KBM-7 (cell line): ENCODE results near the gene TSPOAP1.
A peak's percentile ranks its signal among the peaks of the same experiment; 100 is the strongest.
"Not testable (repeated sequence)": the region's sequence is repeated elsewhere in the genome, so short reads cannot be mapped to it uniquely, and the experiment has no call there.

Experiments
- DNase-seq: peaks from one replicate; pipeline ENCODE4 v3.0.0-alpha.2; 2015
- in situ Hi-C: fragments of 300-500 bp; cut with MboI; formaldehyde crosslinking; loops from 2 replicates; pipeline ENCODE4 v1.14.3; 2020; ENCODE audit warnings: low sequenced_read_pairs, low pct_unique_long_range_greater_than_20kb, mixed read lengths

Gene TSPOAP1

GRCh38 chr17:58341861-58342475 lies 13.4 kb upstream of the TSPOAP1 start:
- in situ Hi-C loops: no loop called here
- no peak for DNase-seq

GRCh38 chr17:58341136-58341860 lies 12.7 kb upstream of the TSPOAP1 start:
- DNase-seq, in situ Hi-C loops: not testable (repeated sequence)

- in situ Hi-C loops: no loop called here
- DNase-seq: no peak
Observed at GRCh38 chr17:58340405-58340876, 11.8 kb upstream of the TSPOAP1 start.

- no peak for DNase-seq
- in situ Hi-C loops: no loop called here
Observed at GRCh38 chr17:58339755-58340404, 11.3 kb upstream of the TSPOAP1 start.

GRCh38 chr17:58338841-58339754 lies 10.5 kb upstream of the TSPOAP1 start:
- DNase-seq: peak; percentile 91
- in situ Hi-C loops: no loop called here

- no peak for DNase-seq
- in situ Hi-C loops: no loop called here
Observed at GRCh38 chr17:58338454-58338840, 9.9 kb upstream of the TSPOAP1 start.

- DNase-seq: peak; percentile 97
- in situ Hi-C loops: no loop called here
Observed at GRCh38 chr17:58337600-58338453, 9.2 kb upstream of the TSPOAP1 start.

- in situ Hi-C loops: no loop called here
- peak; percentile 65 for DNase-seq
Observed at GRCh38 chr17:58337210-58337599, 8.6 kb upstream of the TSPOAP1 start.

- peak; percentile 35 for DNase-seq
Observed at GRCh38 chr17:58336456-58337209, 8.0 kb upstream of the TSPOAP1 start.

GRCh38 chr17:58335779-58336455 lies 7.3 kb upstream of the TSPOAP1 start:
- in situ Hi-C loops: no loop called here
- DNase-seq: peak; percentile 95

More at GRCh38 chr17:58336456-58337209, 8.0 kb upstream of the TSPOAP1 start:
- in situ Hi-C loops: no loop called here

- in situ Hi-C loops: no loop called here
- DNase-seq: peak; percentile 48
Observed at GRCh38 chr17:58335061-58335731, 6.6 kb upstream of the TSPOAP1 start.

- in situ Hi-C loops: no loop called here
- no peak for DNase-seq
Observed at GRCh38 chr17:58334661-58335060, 6.1 kb upstream of the TSPOAP1 start.

- no peak for DNase-seq
- in situ Hi-C loops: no loop called here
Observed at GRCh38 chr17:58334256-58334655, 5.7 kb upstream of the TSPOAP1 start.

- peak; percentile 67 for DNase-seq
- in situ Hi-C loops: no loop called here
Observed at GRCh38 chr17:58333736-58334207, 5.2 kb upstream of the TSPOAP1 start.

GRCh38 chr17:58332778-58333735 lies 4.5 kb upstream of the TSPOAP1 start:
- peak; percentile 73 for DNase-seq
- in situ Hi-C loops: no loop called here
